HT-29 (cell line): ENCODE results near the gene NR2E3. TPM values are rescaled to one million over a fixed set of nuclear protein-coding genes. Genes with fewer than 3 reads are reported as not detected.

ENCODE experiments used
- DNase-seq: peaks from one replicate; pipeline ENCODE4 v3.0.0-alpha.2; 2015; ENCODE audit warnings: low spot score
- total RNA-seq: library from RNA; depleted of rRNA; stranded (reverse); fragments of >200 nt; shearing (Covaris generic); gene quantifications from 2 replicates; pipeline ENCODE4 v1.2.3, GENCODE V29; 2014

Gene NR2E3
- total RNA-seq, 1 experiment from 2014 or later: 0.46 TPM

DNA sequence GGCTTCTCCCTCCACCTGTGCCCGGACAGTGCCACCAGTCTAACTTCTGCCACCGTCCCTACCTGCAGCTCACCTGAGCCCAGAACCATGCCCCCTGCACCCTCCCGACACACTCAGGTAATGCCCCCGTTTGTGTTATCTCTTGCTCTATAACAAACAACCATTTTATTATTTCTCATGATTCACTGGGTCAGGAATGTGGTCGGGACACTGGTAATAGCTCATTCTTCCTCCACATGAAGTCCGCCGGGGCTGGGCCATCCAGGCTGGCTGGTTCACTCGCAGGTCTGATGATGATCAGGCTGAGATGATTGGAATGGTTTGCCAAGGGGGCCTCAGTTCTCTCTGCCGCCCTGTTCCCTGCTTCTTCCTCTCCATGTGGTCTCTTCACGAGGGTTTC, 20.3 kb upstream of the NR2E3 start:
- peak; percentile 89 for DNase-seq

- DNase-seq: no peak
Measured at GRCh38 chr15:71791975-71792374, 18.4 kb upstream of the NR2E3 start.

- DNase-seq: peak; percentile 41
Measured at GRCh38 chr15:71792521-71792920, 17.8 kb upstream of the NR2E3 start.

GRCh38 chr15:71798641-71799040, 11.7 kb upstream of the NR2E3 start:
- no peak for DNase-seq

DNA sequence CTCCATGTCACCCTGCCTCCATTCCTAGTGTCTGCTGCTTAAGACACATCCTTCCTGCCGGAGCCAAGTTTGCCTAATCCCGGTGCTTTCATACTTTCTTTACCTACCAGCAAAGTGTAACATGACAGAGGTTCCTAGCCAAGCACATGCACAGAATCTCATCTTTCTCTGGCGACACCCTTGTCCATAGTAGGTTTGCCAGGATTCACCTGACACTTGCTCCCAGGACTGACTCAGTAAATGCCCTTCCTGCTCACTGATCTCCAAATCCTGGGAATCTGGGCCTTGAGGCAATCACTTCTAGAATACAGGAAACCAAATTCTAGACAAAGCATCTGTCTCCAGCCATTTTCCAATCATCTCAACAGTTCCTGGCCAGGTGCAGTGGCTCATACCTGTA, 10.2 kb upstream of the NR2E3 start:
- DNase-seq: no peak

DNA sequence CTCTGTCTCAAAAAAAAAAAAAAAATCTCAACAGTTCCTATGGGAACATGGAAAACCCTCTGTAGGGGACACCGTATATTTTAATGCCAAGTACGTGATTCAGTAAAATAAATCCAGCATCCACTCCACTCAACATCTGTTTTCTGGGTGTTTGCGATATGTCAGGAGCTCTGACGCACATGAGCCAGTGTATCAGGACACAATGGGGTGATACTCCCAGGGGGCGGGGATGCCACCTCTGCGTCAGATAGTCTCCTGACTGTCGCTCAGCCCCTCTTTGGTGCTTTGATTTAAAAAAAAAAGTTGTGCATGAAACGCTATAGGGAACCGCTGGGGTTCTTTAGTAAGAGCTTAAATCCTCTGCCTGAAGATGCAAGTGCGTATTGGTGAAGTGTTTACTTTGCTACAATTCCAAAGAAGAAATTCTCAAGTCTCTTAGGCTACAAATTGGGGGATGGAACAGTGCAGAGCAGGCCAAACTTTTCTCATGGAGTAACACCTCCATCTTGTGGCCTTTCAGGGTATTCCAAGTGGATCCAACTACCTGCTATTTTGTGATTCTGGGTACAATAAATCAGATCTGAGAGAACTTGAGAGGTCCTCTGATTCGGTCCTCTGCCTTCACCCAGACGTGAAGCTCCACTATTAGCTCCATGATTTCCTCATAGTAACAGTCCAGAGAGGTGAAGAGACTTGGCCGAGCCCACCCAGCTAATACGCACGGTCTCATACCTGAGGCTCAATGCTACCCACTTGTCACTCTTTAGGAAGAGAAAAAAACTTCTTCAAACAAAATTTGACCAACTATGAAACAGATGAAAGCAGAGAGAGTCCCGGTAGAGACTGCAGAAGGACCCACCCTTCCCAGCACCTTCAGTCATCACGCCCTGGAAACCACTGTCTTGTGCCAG, 9.3 kb upstream of the NR2E3 start:
- DNase-seq: peak; percentile 97

GRCh38 chr15:71801935-71802655, 8.3 kb upstream of the NR2E3 start:
- DNase-seq: no peak

DNA sequence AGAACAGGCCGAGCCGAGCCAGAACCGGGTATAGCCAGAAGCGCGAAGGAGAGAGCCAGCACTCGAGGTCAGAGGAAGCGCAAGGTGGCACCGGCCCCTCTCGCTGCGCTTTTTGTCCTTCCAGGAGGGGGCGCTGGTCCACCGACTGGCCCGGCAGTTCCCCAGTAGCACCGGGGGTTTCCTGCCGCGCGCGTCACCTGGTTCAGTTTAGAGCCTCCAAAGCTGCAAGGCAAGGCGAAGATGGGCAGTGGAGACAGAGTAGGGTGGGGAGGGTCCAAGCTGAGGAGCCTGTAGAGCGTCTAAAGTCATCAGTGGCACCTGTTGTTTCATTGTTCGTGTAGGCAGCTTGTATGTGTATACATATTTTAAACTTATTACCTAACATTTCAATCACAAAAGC, 7.6 kb upstream of the NR2E3 start:
- no peak for DNase-seq

DNA sequence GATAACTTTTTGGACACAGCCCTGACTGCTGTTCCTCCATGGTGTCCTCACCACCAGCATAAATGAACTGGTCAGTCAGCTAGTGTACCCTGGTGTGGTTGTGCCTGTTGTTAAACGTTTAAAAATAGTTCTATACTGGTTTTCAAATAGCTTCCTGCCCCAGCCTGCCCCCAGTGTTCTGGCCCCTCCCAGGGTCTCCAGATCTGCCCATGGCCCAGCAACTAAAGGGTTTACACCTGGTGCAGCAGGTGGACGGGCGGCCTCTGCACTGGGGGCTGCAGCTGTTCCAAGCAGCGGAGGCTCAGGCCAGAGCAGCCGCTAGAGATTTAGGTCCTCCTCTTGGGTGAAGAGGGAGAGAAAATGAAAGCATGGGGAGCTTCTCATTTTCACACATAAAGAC, 6.1 kb upstream of the NR2E3 start:
- no peak for DNase-seq

GRCh38 chr15:71804695-71805470, 5.5 kb upstream of the NR2E3 start:
- no peak for DNase-seq

- DNase-seq: no peak
Measured at GRCh38 chr15:71806452-71806931, 3.9 kb upstream of the NR2E3 start.

DNA sequence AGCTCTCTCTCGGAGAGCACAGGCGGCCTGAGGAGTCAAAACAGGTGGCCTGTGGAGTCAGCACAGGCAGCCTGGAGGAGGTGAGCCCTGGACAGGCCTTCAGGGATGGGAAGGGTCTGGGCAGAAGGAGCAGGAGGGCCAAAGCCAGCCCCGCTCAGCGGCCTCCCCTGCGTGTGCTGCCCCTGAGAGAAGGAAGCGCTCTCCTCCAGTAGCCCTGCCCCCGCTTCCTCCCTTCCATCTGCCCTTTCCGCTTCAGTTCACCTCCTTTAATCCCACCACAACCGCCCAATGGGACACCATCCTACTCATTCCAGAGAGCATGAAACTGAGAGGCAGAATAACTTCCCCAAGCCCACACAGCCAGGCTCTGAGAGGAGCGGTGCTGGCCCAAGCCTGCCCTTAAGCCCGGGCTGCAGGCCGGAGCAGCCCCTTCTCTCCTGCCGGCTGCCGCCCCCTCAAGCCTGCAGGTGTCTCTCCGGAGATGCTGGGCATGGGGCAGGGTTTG, 3.2 kb upstream of the NR2E3 start:
- no peak for DNase-seq

DNA sequence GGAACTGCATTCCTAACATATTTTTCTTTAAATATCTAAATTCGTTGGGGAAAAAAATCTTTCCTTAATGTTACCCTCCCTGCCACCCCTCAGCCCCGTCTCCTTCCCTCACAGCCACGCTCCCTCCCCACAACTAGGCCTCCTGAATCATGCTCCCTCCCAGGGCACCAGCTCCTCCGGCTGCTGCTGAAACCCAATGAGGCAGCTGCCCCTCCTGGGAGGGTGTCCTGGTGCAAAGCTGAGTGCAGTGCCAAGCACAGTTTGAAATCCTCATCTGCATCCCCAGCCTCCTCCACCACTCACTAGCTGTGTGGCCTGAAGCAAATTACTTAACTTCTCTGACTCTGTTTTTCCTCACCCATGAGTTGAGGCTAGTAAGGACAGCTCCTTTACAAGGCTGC, 2.7 kb upstream of the NR2E3 start:
- DNase-seq: no peak

GRCh38 chr15:71808311-71809020, 1.9 kb upstream of the NR2E3 start:
- DNase-seq: no peak

DNA sequence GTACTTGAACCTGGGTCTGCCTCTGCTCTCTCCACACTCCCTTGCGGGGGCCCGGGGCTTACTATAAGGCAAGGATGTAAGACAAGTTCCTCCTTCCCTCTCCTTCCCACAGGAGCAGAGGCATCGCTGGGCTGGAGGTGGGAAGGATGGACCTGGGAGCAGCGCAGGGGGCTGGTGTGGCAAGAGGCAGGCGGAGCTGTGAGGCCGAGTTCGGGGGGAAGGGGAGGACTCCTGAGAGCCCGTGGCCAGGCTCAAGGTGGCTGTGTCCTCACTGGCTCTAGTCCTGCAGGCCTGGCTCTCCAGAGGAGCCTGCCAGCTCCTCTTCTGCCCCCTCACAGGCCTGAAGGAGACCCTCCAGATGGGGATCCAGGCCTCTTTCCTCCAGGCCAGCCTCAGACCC, 1.0 kb upstream of the NR2E3 start:
- no peak for DNase-seq

DNA sequence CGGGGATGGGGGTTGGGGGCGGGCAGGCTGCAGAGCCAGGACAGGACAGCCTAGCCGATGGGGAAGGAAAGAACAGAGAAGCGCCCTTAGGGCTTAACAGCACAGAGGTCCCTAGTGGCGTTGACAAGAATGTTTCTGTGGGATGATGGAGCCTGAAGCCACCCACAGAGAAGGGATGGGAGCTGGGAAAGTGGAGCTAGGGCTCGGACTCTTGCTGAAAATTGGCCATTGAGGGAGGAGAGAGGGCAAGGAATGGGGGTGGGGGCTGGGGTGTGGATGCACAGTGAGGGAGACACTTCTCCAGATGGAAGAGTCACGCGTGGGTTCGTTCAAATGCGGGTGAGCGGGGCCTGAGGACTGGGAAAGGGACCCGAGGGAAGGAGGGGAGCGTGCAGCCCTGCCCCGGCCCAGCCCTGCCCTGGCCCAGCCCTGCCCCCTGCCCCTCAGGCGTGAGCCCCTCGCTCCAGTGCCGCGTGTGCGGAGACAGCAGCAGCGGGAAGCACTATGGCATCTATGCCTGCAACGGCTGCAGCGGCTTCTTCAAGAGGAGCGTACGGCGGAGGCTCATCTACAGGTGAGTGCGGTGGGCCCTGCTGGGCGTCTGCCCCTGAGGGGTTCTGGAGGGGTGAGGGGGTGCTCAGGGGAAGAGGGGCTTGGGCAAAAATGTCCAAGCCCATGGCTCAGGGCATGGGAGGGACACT, 832 bp downstream of the NR2E3 start:
- DNase-seq: no peak

GRCh38 chr15:71811752-71812735, 1.7 kb downstream of the NR2E3 start:
- no peak for DNase-seq

DNA sequence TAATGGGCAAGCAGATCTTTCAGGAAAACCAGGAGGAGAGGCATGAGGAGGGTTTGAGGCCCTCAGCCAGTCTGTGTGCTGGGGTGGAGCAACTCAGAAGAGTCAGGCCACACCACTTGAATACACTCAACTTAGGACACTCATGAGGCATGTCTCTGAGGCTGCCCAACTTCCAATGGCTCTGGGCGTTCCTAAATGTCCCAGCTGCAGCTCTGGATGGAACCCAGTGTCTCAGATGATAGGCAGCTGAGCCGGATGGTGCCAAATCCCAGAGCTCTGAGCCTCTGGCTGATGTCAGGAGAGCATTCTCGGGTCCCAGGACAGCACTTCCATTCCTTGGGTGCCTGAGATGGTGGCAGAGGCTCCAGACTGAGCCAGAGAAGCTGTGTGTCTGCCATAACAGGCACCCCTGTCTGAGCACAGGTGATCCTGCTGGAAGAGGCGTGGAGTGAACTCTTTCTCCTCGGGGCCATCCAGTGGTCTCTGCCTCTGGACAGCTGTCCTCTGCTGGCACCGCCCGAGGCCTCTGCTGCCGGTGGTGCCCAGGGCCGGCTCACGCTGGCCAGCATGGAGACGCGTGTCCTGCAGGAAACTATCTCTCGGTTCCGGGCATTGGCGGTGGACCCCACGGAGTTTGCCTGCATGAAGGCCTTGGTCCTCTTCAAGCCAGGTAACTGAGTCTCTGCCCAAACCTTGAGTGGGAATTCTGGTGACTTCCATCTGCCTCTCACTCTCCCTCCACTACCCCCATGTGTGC, 2.8 kb downstream of the NR2E3 start:
- no peak for DNase-seq
